KOPT-K1 (cell line): Measurements from ENCODE around the gene CDK4.
"Not testable (repeated sequence)": the region's sequence is repeated elsewhere in the genome, so short reads cannot be mapped to it uniquely, and the experiment has no call there.

Experiments used
- H3K27ac ChIP-seq: fragments of 200-600 bp; sonication (generic); 2 replicates; pipeline ENCODE4 v1.5.1; 2016; ENCODE audit warnings: antibody characterized with exemption, mild to moderate bottlenecking, low read depth, low read length; ENCODE audit not compliant: poor library complexity, severe bottlenecking
- H3K36me3 ChIP-seq: fragments of 200-600 bp; sonication (generic); 2 replicates; pipeline ENCODE4 v1.5.1; 2017; ENCODE audit warnings: antibody characterized with exemption, mild to moderate bottlenecking, low read length, moderate library complexity; ENCODE audit not compliant: insufficient read depth
- H3K9me3 ChIP-seq: fragments of 200-600 bp; sonication (generic); 2 replicates; pipeline ENCODE4 v1.5.1; 2017; ENCODE audit warnings: antibody characterized with exemption, low read length, mild to moderate bottlenecking; ENCODE audit not compliant: insufficient read depth, poor library complexity, severe bottlenecking

The CDK4 gene

GRCh38 chr12:57720606-57721595, 31.2 kb downstream of the CDK4 start:
- Histone ChIP-seq H3K9me3 (no peaks in the 10 kb centered on the region), H3K36me3 (peaks cover 89% of the 10 kb centered on the region), H3K27ac (no peak overlapping the region)

DNA sequence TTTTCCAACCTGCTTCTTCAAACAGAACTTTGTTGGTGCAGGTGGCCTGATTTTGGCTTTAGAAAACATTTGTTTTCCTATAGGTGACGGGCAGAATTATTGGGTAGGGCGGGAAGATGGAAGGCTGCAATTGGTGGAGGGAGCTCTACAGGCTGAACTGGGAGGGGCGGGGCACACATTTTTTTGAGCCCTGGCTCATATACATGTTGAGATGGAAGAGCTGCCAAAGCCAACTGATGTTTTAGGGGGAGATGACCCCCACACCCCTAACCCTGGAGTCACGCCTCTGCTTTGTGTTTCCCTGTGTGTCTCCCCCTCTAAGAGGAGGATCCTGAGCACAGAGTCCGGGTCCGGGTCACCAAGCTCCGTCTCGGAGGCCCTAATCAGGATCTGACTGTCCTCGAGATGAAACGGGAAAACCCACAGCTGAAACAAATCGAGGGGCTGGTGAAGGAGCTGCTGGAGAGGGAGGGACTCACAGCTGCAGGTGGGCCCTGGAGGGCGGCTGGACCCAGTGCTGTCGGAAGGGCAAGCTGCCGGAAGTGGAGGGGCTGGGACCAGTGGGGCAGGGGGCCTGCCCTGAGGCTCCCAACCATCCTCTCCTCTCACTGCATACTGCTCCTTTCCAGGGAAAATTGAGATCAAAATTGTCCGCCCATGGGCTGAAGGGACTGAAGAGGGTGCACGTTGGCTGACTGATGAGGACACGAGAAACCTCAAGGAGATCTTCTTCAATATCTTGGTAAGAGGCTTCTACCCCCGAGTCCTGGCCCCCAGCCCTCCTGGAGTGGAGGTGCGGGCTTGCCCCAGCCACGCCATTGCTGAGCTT, 32.1 kb downstream of the CDK4 start:
- H3K27ac ChIP-seq = no peak overlapping the region
- H3K36me3 ChIP-seq = peaks cover 91% of the 10 kb centered on the region
- H3K9me3 ChIP-seq = no peaks in the 10 kb centered on the region

GRCh38 chr12:57718641-57719528, 33.2 kb downstream of the CDK4 start:
- H3K27ac ChIP-seq = no peak overlapping the region
- H3K9me3 ChIP-seq = no peaks in the 10 kb centered on the region
- peaks cover 92% of the 10 kb centered on the region for H3K36me3 ChIP-seq

DNA sequence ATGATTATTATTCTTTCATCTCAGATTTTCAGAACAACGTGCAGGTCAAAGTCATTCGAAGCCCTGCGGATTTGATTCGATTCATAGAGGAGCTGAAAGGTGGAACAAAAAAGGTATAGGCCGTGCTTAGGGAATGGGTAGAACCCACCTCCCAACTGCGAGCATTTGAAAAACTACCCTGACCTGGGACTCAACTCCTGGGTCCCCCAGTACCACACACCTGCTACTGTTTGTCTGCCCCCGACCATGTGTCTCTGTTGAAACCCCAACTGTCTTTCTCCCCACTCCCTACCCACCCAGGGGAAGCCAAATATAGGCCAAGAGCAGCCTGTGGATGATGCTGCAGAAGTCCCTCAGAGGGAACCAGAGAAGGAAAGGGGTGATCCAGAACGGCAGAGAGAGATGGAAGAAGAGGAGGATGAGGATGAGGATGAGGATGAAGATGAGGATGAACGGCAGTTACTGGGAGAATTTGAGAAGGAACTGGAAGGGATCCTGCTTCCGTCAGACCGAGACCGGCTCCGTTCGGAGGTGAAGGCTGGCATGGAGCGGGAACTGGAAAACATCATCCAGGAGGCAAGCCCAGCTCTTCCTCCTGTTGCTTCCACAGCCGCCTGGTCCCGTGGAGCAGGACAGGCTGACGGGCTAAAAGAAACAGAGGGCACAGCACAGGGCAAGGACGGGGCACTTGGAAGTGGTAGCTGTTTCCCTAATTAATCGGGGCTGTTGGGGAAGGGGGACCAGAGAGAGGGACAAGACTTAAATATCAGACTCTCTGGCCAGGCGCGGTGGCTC, 34.1 kb downstream of the CDK4 start:
- no peaks in the 10 kb centered on the region for H3K9me3 ChIP-seq
- H3K36me3 ChIP-seq = peaks cover 92% of the 10 kb centered on the region
- H3K27ac ChIP-seq = no peak overlapping the region

DNA sequence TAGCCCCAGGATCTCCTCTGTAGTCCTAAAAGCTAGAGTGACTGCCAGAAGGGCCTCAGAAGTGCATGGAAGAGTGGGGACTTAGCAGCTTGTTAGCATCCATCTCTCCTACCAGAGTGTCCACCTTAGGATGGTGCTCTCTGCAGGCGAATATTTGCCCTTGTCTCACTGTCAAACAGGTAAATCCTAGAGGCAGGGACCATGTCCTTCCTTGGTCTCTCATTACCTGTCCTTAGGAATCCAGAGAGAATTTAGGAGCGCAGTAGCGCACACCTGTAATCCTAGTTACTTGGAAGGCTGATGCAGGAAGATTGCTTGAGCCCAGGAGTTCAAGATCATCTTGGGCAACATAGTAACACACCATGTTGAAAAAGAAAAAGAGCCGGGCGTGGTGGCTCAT, 35.0 kb downstream of the CDK4 start:
- Histone ChIP-seq H3K36me3 (peaks cover 94% of the 10 kb centered on the region), H3K27ac (no peak overlapping the region), H3K9me3 (peaks cover under 1% of the 10 kb centered on the region)

DNA sequence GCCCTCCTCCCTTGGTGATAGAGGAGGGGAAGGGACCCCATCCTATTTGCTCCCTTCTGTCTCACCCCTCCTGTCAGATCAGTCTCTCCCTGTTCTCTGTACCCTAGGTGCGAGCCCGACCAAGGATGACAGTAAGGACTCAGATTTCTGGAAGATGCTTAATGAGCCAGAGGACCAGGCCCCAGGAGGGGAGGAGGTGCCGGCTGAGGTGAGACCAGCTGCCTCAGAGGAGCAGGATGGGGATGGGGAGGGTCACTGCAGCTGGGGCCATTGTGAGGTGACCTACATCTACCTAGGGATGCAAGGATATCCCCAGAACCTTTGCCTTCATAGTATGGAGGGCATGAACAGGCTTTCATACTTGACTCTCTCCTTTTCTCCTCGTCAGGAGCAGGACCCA, 35.8 kb downstream of the CDK4 start:
- H3K9me3 ChIP-seq = peaks cover 7% of the 10 kb centered on the region
- no peak overlapping the region for H3K27ac ChIP-seq
- H3K36me3 ChIP-seq = peaks cover 94% of the 10 kb centered on the region

- Histone ChIP-seq H3K36me3 (peaks cover 89% of the 10 kb centered on the region), H3K27ac (no peak overlapping the region), H3K9me3 (peaks cover 7% of the 10 kb centered on the region)
These were observed 36.3 kb downstream of the CDK4 start for GRCh38 chr12:57715786-57716185.

DNA sequence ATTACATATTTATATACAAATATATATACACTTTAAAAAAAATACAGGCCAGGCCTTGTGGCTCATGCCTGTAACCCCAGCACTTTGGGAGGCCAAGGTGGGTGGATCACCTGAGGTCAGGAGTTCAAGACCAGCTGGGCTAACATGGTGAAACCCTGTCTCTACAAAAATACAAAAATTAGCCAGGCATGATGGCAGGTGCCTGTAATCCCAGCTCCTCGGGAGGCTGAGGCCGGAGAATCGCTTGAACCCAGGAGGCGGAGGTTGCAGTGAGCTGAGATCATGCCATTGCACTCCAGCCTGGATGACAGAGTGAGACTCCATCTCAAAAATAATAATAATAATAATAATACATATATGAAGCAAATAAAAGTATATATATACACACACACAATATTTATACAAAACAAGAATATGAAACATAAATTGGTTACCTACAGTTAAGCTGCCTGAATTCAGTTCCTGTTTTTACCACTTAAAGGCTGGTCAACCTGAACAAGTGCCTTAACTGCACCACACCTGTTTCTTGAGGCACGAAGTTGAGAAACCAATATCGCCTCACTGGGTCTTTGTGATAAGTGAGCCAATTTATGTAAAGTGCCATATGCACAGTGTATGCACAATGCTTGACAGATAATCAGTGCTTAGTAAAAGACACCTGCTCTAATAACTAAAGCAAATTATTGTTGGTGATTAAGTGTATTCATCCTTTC, 36.9 kb downstream of the CDK4 start:
- peaks cover 88% of the 10 kb centered on the region for H3K36me3 ChIP-seq
- H3K27ac ChIP-seq, H3K9me3 ChIP-seq: not testable (repeated sequence)

DNA sequence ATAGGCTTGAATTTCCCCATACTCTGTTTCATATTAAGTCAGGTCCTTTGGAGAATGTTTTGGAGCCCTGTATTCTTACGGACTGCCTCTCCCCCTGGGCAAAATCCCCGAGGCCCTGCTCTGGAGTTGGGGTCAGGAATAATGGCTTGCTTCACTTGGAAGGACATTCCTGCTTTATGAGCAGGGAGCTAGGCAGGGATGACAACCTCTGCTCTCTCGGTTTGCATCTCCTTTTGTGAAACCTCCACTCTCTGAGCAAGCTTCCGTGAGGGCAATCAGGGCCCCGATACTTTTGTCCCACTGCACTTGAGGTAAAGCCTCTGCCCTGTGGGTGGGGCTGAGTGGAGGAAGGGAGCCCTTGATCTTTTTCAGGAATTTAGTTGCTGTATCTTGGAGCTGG, 38.9 kb downstream of the CDK4 start:
- Histone ChIP-seq H3K27ac (no peak overlapping the region), H3K36me3 (peaks cover 71% of the 10 kb centered on the region)

GRCh38 chr12:57712701-57713100, 39.4 kb downstream of the CDK4 start:
- H3K9me3 ChIP-seq = peaks cover 7% of the 10 kb centered on the region
- H3K36me3 ChIP-seq = peaks cover 67% of the 10 kb centered on the region

More for the DNA sequence above, 38.9 kb downstream of the CDK4 start:
- H3K9me3 ChIP-seq = peaks cover 7% of the 10 kb centered on the region

GRCh38 chr12:57708296-57708695, 43.8 kb downstream of the CDK4 start:
- peaks cover 68% of the 10 kb centered on the region for H3K36me3 ChIP-seq
- H3K27ac ChIP-seq = no peak overlapping the region
- H3K9me3 ChIP-seq = peaks cover 19% of the 10 kb centered on the region

More at GRCh38 chr12:57712701-57713100, 39.4 kb downstream of the CDK4 start:
- H3K27ac ChIP-seq = no peak overlapping the region

- Histone ChIP-seq H3K27ac (no peak overlapping the region), H3K36me3 (peaks cover 69% of the 10 kb centered on the region)
These were observed 44.9 kb downstream of the CDK4 start for GRCh38 chr12:57707250-57707649.

DNA sequence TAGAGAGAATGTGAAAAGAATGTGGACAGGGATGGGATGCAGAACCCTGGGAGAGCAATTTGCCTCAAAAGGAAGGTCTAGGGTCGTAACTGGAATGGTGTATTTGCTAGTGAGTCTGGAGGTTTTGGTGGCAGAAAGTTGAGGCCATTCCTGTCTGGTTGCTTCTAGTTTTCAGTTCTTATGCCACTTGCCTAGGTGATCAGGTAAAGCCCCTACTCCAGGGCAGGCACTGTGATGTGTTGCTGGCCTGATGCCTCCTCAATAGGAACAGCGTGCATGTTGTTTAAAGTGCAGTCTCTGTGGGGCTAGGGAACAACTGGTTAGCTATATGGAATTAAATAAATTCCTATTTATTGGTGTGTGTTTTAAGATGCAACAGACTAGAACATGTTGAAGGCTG, 51.8 kb downstream of the CDK4 start:
- peaks cover 72% of the 10 kb centered on the region for H3K36me3 ChIP-seq
- H3K27ac ChIP-seq = no peak overlapping the region
- peaks cover 15% of the 10 kb centered on the region for H3K9me3 ChIP-seq

More at GRCh38 chr12:57707250-57707649, 44.9 kb downstream of the CDK4 start:
- H3K9me3 ChIP-seq = peaks cover 22% of the 10 kb centered on the region
